NCI-H69 (cell line): Measurements from ENCODE around the gene SYNJ2.

Source experiments
- DNase-seq: peaks from one replicate; lab custom pipeline; 2025; lab: John Stamatoyannopoulos, UW

Gene SYNJ2

DNA sequence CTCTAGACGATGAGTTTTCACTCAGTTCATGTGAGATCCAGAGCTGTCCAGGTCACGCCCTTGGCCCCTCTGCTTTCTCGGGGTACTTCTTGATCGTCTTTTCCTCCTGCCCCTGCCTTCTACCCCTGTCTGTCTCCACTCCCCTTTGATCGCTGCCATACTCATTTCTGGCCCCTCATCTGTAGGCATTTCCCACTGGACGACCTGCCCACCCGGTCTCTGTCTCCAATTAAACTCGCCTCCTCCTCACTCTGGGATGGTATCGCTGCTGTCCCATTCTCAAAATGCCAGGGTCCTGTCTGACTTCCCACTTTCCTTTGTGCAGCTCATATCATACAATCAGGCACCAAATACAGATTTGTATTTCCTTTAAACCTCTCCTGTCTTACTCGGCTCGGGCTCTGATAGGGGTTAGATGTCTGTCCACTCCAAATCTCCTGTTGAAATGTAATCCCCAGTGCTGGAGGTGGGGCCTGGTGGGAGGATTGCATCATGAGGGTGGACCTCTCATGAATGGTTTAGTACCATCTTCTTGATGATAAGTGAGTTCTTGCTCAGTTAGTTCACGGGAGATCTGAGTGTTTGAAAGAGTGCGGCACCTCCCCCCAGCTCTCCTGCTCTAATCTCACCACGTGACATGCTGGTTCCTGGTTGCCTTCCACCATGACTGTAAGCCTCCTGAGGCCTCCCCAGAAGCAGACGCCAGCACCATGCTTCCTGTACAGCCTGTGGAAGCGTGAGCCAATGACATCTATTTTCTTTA, 3.5 kb upstream of the SYNJ2 start:
- DNase-seq, result no peak

DNA sequence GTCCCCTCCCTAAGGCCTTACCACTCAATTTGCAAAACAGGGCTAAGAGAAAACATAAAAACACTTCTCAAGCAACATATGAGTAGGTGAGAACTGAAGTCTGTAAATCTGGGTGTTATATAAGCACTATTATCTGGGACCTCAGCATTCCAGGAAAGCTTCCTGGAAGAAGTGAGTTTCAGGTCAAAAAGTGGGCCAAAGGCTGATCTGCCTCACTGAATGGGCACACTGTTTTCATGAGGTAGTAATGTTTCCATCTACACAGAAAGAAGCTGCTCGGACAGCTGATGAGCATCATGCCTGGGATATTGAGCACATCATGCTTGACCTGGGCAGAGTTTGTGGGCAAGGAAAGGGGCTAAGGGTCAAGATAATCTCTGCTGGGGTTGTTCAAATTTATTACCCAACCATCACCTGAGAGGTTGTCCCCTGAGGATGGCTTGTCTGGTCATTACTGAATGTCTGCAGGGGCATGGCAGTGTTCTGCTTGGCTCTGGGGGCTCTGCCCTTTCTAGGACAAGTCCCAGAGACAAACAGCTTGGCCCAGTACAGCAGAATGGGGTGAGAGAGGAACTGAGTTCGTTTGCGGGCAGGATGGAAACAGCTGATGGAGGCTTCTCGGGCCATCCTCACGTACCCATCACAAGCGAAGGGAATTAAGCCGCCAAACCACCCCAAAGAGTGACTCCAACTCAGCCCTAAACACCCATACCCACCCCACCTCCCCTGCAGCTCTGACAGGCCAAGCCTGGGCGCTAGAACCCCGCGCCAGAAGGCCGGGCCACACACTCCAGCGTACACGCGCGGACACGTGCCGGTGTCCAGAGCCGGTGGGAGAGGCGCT, 1.2 kb upstream of the SYNJ2 start:
- DNase-seq, result peak; percentile 49

- no peak for DNase-seq
These were observed 600 bp upstream of the SYNJ2 start for GRCh38 chr6:157981132-157981394.

DNA sequence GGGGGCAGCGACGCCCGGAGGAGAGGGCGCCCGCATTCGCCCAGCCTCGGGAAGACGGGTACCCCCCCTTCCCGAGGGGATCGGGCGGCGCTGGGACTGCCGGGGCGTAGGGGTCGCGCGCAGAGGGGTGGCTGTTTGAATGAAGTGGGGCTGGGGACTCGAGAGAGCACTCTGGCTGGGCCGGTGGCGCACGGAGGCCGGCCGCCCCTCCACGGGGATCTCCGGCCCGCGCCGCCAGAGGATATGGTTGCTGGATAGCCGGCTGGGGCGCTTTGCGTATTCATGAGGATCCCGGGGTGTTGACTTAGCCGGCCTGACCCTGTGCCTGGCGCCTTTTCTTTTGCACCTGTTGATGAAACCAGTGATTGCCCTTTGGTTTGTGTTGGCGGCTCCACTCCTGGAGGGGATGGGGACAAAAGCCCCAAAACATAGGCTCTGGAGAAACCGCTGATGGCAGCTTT, 469 bp downstream of the SYNJ2 start:
- DNase-seq, result peak; percentile 79

- DNase-seq, result peak; percentile 88
These were observed 1.1 kb downstream of the SYNJ2 start for GRCh38 chr6:157982563-157983405.

DNA sequence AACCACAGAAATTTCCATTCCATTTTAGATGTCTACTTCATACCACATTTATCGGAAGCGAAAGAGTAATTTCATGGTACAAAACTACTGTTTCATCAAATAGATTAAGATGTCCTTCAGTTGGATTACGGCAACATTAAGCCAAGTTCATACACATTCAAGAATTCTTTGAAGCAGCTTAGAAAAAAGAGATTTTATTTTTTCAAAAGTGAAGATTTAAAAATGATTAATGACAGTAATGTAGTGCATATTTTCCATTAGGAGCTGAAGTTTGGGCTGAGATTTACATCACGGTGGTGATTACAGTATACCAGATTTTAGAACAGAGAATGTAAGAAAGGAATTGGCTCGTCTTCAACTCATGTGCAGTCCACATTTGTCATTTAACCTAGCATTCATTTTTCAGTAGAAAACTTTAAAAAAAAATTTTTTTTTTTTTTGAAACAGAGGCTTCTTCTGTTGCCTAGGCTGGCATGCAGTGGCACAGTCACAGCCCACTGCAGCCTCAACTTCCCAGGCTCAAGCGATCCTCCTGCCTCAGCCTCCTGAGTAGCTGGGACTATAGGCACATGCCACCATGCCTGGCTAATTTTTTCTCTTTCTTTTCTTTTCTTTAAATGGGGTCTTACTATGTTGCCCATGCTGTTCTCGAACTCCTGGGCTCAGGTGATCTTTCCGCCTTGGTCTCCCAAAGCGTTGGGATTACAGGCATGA, 1.9 kb downstream of the SYNJ2 start:
- no peak for DNase-seq

GRCh38 chr6:157984128-157984527, 2.5 kb downstream of the SYNJ2 start:
- no peak for DNase-seq

- no peak for DNase-seq
These were observed 3.1 kb downstream of the SYNJ2 start for GRCh38 chr6:157984686-157985225.

GRCh38 chr6:157985378-157986155, 3.9 kb downstream of the SYNJ2 start:
- peak; percentile 99 for DNase-seq

DNA sequence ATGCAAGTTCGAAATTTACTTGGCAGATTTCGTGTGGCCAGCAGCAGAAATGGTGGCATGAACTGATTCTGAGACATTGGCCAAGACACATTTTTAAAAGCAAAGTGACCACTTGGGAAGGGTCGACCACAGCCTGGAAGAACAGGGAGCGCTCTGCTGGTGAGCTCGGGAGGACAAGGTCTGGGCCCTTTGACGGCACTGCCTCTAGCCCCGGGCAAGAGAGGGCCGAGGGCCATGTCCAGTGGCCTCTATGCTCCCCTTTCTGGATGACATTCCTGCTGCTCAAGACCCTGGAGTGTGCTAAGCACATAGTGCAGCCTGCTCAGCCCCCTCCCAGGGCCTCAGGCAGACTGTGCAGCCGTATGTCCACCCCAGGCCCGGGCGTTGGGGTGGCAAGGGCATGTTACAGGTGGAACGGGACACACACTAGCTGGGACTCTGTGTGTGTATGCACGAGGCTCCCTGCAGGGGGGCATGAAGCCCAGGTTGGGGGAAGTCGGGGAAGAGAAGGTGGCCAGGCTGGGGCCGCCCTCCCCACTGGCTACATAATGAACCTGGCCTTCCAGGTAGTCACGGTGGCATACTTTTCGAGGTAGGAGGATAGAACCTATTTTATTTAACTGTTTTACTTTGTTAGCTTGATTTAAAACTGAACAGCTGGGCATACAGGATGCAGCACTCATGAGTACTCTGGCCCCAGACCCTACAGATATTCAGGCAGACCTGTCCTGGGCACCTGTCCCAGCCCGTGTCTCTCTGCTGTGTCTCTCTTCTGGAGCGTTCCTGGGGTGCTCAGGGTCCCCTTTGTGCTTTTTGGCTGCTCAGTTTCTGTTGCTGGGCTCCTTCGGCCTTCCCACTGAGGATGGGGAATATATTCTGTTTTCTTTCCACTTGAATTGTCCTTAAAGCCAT, 6.4 kb downstream of the SYNJ2 start:
- peak; percentile 60 for DNase-seq

GRCh38 chr6:157988700-157989063, 7.0 kb downstream of the SYNJ2 start:
- no peak for DNase-seq

- DNase-seq, result peak; percentile 97
These were observed 8.1 kb downstream of the SYNJ2 start for GRCh38 chr6:157989541-157990289.

DNA sequence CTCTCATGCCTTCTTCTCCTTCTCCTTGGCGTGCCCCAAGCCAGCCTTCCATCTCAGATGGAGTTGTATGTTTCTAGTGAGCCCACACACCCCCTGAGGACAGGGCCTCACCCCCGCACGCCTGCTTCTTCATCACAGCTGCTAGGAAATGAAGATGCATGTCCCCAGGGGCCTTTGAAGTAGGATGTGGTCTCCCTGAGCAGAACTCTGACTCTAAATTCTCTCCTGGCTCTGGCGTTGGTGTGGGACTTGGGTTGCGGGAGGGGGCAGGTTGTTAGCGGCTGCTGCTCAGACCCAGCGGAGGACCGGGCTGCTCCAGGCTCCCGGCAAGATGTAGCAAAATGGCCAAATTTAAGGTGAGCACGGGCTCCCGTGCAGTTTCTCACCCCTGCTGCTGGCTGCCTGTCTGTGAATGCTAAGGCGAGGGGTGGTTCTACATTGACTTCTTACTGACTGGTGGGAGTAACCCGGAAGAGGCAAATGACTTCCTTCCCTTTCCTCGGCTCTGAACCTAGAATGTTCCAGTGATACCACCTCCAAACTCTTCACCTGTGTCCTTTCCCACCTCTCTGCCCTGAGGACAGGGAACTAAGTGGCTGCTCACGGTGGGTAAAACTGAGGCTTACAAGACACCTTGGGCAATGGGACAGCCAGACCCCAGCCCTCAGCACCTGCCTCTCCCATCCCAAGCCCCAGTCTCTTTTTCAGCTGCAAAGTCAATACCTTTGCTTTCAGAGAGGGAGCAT, 8.8 kb downstream of the SYNJ2 start:
- peak; percentile 76 for DNase-seq

- DNase-seq, result peak; percentile 41
These were observed 9.4 kb downstream of the SYNJ2 start for GRCh38 chr6:157991067-157991432.

DNA sequence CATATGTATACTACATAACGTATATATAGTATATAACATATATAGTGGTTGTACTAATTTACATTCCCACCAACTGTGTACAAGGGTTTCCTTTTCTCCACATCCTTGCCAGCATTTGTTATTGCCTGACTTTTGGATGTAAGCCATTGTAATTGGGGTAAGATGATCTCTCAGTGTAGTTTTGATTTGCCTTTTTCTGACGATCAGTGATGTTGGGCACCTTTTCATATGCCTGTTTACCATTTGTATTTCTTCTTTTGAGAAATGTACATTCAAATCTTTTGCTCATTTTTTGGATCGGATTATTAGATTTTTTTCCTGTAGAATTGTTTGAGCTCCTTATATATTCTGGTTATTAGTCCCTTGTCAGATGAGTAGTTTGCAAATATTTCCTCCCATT, 11.4 kb downstream of the SYNJ2 start:
- peak; percentile 32 for DNase-seq

DNA sequence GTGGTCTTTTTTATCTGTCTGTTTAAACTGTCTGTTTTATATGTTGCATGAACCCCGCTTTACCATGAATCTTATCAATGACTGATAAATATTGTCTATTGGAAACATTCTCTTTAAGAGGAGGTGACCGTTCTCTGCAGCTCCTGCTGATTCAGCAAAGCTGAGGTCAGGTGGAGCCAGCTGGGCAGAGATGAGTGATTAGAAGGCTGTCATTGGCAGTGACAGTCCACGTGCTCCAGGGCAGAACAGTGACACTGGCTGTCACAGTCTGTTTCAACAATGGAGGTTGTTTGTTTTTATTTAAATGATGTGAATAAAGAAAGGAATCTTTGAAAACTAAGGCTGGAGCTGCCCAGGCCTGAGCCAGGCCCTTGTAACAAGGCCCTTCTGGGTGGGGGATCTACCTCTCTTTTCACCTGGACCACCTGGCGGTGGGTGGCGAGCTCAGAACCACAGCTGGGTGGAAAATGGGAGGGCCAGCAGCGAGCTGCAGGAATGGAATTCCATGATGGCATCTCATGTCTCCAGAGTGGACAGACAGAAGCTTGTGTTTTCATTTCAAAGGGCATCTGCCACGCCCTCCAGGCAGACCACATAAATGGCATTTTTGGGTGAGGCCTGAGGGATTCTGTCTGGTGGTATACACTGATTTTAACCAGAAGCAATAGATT, 12.6 kb downstream of the SYNJ2 start:
- peak; percentile 49 for DNase-seq

- DNase-seq, result peak; percentile 31
These were observed 13.8 kb downstream of the SYNJ2 start for GRCh38 chr6:157995458-157995857.

GRCh38 chr6:157996201-157996712, 14.6 kb downstream of the SYNJ2 start:
- peak; percentile 51 for DNase-seq
